ENCODE results near the gene TNFRSF25.

The TNFRSF25 gene

GRCh38 chr1:6483761-6484117 lies 17.8 kb upstream of the TNFRSF25 start:
- in situ Hi-C loops (cut with MboI; ENCODE audit: low pct_unique_long_range_greater_than_20kb, low sequenced_read_pairs, unreplicated experiment) = loop anchor here (25.0 kb wide), 1 partner anchor 729 kb away; no protein-coding TSS in a partner anchor
- no peak for DNase-seq (ENCODE audit: low spot score)
- no peak for TF ChIP-seq CTCF (IDR thresholded peaks at IDR 0.05; ENCODE audit: extremely low read depth, insufficient read depth, missing control alignments)

GRCh38 chr1:6483017-6483760 lies 17.2 kb upstream of the TNFRSF25 start:
- DNase-seq (ENCODE audit: low spot score) = no peak
- no peak for TF ChIP-seq CTCF (IDR thresholded peaks at IDR 0.05; ENCODE audit: extremely low read depth, insufficient read depth, missing control alignments)
- in situ Hi-C loops (cut with MboI; ENCODE audit: low pct_unique_long_range_greater_than_20kb, low sequenced_read_pairs, unreplicated experiment) = loop anchor here (25.0 kb wide), 1 partner anchor 729 kb away; no protein-coding TSS in a partner anchor

GRCh38 chr1:6481820-6482219 lies 15.8 kb upstream of the TNFRSF25 start:
- DNase-seq (ENCODE audit: low spot score) = no peak
- in situ Hi-C loops (cut with MboI; ENCODE audit: low pct_unique_long_range_greater_than_20kb, low sequenced_read_pairs, unreplicated experiment) = loop anchor here (25.0 kb wide), 1 partner anchor 730 kb away; no protein-coding TSS in a partner anchor
- TF ChIP-seq CTCF (IDR thresholded peaks at IDR 0.05; ENCODE audit: extremely low read depth, insufficient read depth, missing control alignments) = no peak

GRCh38 chr1:6477039-6477820 lies 11.3 kb upstream of the TNFRSF25 start:
- in situ Hi-C loops (cut with MboI; ENCODE audit: low pct_unique_long_range_greater_than_20kb, low sequenced_read_pairs, unreplicated experiment) = loop anchor here (25.0 kb wide), 1 partner anchor 735 kb away; no protein-coding TSS in a partner anchor
- DNase-seq (ENCODE audit: low spot score) = no peak
- TF ChIP-seq CTCF (IDR thresholded peaks at IDR 0.05; ENCODE audit: extremely low read depth, insufficient read depth, missing control alignments) = no peak

GRCh38 chr1:6476483-6476882 lies 10.5 kb upstream of the TNFRSF25 start:
- no peak for DNase-seq (ENCODE audit: low spot score)
- TF ChIP-seq CTCF (IDR thresholded peaks at IDR 0.05; ENCODE audit: extremely low read depth, insufficient read depth, missing control alignments) = no peak
- in situ Hi-C loops (cut with MboI; ENCODE audit: low pct_unique_long_range_greater_than_20kb, low sequenced_read_pairs, unreplicated experiment) = loop anchor here (25.0 kb wide), 1 partner anchor 736 kb away; no protein-coding TSS in a partner anchor

GRCh38 chr1:6475381-6476133 lies 9.6 kb upstream of the TNFRSF25 start:
- DNase-seq (ENCODE audit: low spot score) = peak; percentile 93
- TF ChIP-seq CTCF (IDR thresholded peaks at IDR 0.05; ENCODE audit: extremely low read depth, insufficient read depth, missing control alignments) = peak; percentile 95
- in situ Hi-C loops (cut with MboI; ENCODE audit: low pct_unique_long_range_greater_than_20kb, low sequenced_read_pairs, unreplicated experiment) = loop anchor here (25.0 kb wide), 1 partner anchor 737 kb away; no protein-coding TSS in a partner anchor
